Activated effector memory CD4-positive, alpha-beta T cell treated with Interleukin-2 at 50 U/mL for 16 hours (primary cell): ENCODE measurements around the gene PCDHB16.
"Not testable (repeated sequence)": the region's sequence is repeated elsewhere in the genome, so short reads cannot be mapped to it uniquely, and the experiment has no call there.

Experiments used
- DNase-seq: peaks from one replicate; pipeline ENCODE4 v3.0.0-alpha.2; 2020

PCDHB16 gene

GRCh38 chr5:141184117-141184855, 2.1 kb downstream of the PCDHB16 start:
- DNase-seq, result not testable (repeated sequence)

DNA sequence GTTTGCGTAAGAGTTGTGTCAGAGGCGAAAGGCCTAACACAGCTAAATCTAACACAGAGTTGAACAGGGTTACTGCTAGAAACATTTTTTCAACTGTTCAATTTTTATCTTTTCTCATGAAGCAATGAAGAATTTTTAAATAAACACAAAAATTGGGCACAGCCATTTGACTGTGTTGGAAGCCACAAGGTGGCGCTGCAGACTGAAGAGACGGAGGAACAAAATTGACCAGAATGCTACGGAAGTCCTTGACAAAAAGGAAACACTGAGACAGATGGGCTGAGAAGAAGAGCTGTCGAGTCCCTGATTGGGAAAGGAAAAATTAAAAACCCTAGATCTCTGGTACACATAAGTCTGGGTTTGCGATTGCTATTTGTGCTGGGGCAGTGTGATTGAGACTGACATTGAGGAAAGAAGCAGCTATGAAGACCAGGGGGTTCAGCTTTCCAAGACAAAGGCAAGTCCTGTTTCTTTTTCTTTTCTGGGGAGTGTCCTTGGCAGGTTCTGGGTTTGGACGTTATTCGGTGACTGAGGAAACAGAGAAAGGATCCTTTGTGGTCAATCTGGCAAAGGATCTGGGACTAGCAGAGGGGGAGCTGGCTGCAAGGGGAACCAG, 4.8 kb downstream of the PCDHB16 start, which contains the start of gene PCDHB9:
Gene PCDHB9 (plus strand): TSS at position 265 of the 616 bp plus-strand sequence. CDS start 158 bp downstream, at position 423.
- no peak for DNase-seq

DNA sequence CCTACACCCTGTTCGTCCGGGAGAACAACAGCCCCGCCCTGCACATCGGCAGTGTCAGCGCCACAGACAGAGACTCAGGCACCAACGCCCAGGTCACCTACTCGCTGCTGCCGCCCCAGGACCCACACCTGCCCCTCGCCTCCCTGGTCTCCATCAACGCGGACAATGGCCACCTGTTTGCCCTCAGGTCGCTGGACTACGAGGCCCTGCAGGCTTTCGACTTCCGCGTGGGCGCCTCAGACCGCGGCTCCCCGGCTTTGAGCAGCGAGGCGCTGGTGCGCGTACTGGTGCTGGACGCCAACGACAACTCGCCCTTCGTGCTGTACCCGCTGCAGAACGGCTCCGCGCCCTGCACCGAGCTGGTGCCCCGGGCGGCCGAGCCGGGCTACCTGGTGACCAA, 6.5 kb downstream of the PCDHB16 start:
- DNase-seq, result not testable (repeated sequence)

GRCh38 chr5:141189131-141189530, 6.9 kb downstream of the PCDHB16 start:
- DNase-seq, result not testable (repeated sequence)

DNA sequence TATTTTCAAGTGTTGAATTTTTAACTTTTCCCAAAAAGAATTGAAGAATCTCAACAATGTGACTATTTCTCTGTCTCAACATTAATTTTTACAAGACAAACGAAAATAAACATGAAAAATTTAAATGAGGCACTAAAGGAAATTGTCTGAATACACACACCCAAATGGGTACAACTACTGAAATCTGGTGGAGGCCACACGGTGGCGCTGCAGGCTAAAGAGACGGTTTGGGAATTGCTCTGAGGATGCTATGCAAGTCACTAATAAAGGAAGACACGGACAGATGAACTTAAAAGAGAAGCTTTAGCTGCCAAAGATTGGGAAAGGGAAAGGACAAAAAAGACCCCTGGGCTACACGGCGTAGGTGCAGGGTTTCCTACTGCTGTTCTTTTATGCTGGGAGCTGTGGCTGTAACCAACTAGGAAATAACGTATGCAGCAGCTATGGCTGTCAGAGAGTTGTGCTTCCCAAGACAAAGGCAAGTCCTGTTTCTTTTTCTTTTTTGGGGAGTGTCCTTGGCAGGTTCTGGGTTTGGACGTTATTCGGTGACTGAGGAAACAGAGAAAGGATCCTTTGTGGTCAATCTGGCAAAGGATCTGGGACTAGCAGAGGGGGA, 10.0 kb downstream of the PCDHB16 start, which contains the start of gene PCDHB10:
Gene PCDHB10 (plus strand): TSS at position 244 of the 616 bp plus-strand sequence. CDS start 200 bp downstream, at position 444.
- no peak for DNase-seq

GRCh38 chr5:141194332-141194731, 12.1 kb downstream of the PCDHB16 start:
- DNase-seq, result not testable (repeated sequence)

GRCh38 chr5:141196363-141196762, 14.2 kb downstream of the PCDHB16 start:
- DNase-seq, result no peak

DNA sequence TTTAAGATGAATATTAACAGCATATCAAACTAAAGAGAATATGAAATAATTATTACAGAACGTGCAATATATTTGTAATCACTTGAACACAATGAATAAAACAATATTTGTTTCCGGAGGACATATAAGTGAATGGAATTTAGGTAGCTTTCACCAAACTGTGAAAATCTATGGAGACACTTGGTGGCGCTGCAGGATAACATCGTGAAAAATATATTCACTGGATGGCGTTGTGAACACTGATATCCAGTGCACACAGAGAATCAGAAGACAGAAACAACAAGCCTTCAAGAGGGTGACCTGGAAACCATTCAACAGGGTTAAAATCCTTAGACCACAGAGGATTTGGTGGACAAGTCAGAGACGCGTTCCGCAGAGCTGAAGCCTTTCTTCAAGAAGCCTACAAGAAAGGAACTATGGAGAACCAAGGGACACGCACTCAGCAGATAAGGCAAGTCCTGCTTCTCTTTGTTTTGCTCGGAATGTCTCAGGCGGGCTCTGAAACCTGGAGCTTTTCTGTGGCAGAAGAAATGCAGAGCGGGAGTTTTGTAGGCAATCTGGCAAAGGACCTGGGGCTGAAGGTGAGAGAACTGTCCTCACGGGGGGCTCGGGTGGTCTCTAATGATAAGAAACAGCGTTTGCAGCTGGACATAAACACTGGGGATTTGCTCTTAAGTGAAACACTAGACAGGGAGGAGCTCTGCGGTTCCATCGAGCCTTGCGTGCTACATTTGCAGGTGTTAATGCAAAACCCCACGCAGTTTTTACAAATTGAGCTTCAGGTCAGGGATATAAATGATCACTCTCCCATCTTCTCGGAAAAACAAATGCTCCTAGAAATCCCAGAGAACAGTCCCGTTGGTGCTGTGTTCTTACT, 17.4 kb downstream of the PCDHB16 start, which contains the start of gene PCDHB11:
Gene PCDHB11 (plus strand): TSS at position 269 of the 877 bp plus-strand sequence. CDS start 148 bp downstream, at position 417.
- DNase-seq, result no peak

- not testable (repeated sequence) for DNase-seq
These were observed 18.9 kb downstream of the PCDHB16 start for GRCh38 chr5:141201126-141201525.

- not testable (repeated sequence) for DNase-seq
These were observed 19.5 kb downstream of the PCDHB16 start for GRCh38 chr5:141201646-141202045.

- DNase-seq, result no peak
These were observed 26.3 kb downstream of the PCDHB16 start, which contains the start of gene PCDHB12 for GRCh38 chr5:141208478-141208877. Gene PCDHB12 (plus strand): TSS chr5:141208719. CDS start chr5:141208908, 189 bp downstream.

- DNase-seq, result not testable (repeated sequence)
These were observed 28.1 kb downstream of the PCDHB16 start for GRCh38 chr5:141210281-141210680.

GRCh38 chr5:141210849-141211248, 28.7 kb downstream of the PCDHB16 start:
- DNase-seq, result not testable (repeated sequence)

DNA sequence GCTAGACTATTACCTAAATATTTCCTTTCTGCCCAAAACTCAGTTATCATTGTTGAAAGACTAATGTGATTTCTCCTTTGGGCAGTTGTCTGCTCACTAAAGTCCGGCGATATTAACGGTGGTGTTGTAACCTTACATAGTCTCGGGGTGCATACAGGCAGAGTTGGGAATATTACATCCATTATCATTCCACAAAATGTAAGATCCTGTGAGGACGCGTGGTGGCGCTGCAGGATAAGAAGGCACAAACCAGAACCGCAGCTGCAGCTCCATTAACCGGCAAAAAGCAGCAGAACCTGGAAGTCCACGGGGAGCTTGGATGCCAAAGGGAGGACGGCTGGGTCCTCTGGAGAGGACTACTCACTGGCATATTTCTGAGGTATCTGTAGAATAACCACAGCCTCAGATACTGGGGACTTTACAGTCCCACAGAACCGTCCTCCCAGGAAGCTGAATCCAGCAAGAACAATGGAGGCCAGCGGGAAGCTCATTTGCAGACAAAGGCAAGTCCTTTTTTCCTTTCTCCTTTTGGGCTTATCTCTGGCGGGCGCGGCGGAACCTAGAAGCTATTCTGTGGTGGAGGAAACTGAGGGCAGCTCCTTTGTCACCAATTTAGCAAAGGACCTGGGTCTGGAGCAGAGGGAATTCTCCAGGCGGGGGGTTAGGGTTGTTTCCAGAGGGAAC, 31.6 kb downstream of the PCDHB16 start, which contains the start of gene PCDHB13:
Gene PCDHB13 (plus strand): TSS at position 264 of the 684 bp plus-strand sequence. CDS start 205 bp downstream, at position 469.
- DNase-seq, result not testable (repeated sequence)

- DNase-seq, result not testable (repeated sequence)
These were observed 32.4 kb downstream of the PCDHB16 start for GRCh38 chr5:141214583-141214982.

DNA sequence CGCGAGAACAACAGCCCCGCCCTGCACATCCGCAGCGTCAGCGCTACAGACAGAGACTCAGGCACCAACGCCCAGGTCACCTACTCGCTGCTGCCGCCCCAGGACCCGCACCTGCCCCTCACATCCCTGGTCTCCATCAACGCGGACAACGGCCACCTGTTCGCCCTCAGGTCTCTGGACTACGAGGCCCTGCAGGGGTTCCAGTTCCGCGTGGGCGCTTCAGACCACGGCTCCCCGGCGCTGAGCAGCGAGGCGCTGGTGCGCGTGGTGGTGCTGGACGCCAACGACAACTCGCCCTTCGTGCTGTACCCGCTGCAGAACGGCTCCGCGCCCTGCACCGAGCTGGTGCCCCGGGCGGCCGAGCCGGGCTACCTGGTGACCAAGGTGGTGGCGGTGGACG, 33.3 kb downstream of the PCDHB16 start:
- not testable (repeated sequence) for DNase-seq

- not testable (repeated sequence) for DNase-seq
These were observed 33.8 kb downstream of the PCDHB16 start for GRCh38 chr5:141216035-141216434.

- DNase-seq, result no peak
These were observed 41.1 kb downstream of the PCDHB16 start, which contains the start of gene PCDHB14 for GRCh38 chr5:141223112-141223783. Gene PCDHB14 (plus strand): TSS chr5:141223343. CDS start chr5:141223506, 163 bp downstream.

DNA sequence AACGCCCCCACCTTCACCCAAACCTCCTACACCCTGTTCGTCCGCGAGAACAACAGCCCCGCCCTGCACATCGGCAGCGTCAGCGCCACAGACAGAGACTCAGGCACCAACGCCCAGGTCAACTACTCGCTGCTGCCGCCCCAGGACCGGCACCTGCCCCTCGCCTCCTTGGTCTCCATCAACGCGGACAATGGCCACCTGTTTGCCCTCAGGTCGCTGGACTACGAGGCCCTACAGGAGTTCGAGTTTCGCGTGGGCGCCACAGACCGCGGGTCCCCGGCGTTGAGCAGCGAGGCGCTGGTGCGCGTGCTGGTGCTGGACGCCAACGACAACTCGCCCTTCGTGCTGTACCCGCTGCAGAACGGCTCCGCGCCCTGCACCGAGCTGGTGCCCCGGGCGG, 42.7 kb downstream of the PCDHB16 start:
- DNase-seq, result not testable (repeated sequence)

DNA sequence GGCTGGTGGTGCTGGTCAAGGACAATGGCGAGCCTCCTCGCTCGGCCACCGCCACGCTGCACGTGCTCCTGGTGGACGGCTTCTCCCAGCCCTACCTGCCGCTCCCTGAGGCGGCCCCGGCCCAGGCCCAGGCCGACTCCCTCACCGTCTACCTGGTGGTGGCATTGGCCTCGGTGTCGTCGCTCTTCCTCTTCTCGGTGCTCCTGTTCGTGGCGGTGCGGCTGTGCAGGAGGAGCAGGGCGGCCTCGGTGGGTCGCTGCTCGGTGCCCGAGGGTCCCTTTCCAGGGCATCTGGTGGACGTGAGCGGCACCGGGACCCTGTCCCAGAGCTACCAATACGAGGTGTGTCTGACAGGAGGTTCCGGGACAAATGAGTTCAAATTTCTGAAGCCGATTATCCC, 43.2 kb downstream of the PCDHB16 start:
- DNase-seq, result not testable (repeated sequence)
